ENCODE measurements around the gene BOK.
"Not testable (repeated sequence)": the region's sequence is repeated elsewhere in the genome, so short reads cannot be mapped to it uniquely, and the experiment has no call there.

Gene BOK

DNA sequence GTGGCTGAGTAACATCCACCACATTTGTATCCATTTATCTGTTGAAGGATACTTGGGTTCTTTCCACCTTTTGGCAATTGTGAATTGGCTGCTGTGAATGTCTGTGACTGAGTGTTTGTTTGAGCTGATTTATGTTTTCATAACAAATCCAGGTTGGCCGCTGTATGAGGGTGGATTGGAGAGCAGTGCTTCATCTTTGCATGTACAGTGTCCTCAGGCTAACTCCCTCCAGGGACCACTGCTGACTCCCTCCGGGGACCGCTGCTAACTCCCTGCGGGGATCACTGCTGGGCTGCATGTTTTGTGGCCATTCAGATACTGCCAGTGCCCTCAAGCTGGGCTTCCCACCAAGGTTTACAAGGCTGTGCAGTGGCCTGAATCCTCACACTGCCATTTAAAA lies 10.2 kb downstream of the BOK start:
- no peaks in the 10 kb centered on the region for H3K4me1 ChIP-seq (ENCODE audit: control insufficient read depth, insufficient read depth, low read length)
- H3K9me3 ChIP-seq (ENCODE audit: control insufficient read depth, low read length): no peaks in the 10 kb centered on the region
- H3K9ac ChIP-seq (ENCODE audit: low read length): no peak overlapping the region
- no peak for DNase-seq (ENCODE audit: low read depth)
- no peak overlapping the region for H3K4me3 ChIP-seq (ENCODE audit: low read length)
- peaks cover 22% of the 10 kb centered on the region for H3K36me3 ChIP-seq (ENCODE audit: control insufficient read depth, insufficient read depth, low read length, severe bottlenecking)
- H3K27me3 ChIP-seq (replicated peaks; ENCODE audit: control insufficient read depth, insufficient read depth, low read length): no peaks in the 10 kb centered on the region

DNA sequence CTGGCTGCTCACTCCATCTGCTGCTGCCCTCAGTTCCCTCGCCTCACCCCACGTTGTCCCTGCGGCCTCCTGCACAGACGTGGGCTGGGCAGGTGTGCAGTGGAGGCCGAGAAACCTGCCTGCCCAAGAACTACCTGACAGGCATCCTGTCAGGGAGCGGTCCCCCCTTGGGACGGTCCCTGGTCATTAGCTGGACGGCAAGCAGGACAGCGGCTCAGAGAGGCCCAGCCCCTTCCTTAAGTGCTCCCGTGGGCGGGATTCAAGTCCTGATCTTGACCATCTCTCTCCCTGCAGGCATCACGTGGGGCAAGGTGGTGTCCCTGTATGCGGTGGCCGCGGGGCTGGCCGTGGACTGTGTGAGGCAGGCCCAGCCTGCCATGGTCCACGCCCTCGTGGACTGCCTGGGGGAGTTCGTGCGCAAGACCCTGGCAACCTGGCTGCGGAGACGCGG lies 11.3 kb downstream of the BOK start:
- Histone ChIP-seq H3K4me3 (ENCODE audit: low read length) (no peak overlapping the region), H3K9ac (ENCODE audit: low read length) (no peak overlapping the region), H3K9me3 (ENCODE audit: control insufficient read depth, low read length) (no peaks in the 10 kb centered on the region), H3K27me3 (replicated peaks; ENCODE audit: control insufficient read depth, insufficient read depth, low read length) (no peaks in the 10 kb centered on the region), H3K36me3 (ENCODE audit: control insufficient read depth, insufficient read depth, low read length, severe bottlenecking) (peaks cover 29% of the 10 kb centered on the region), H3K4me1 (ENCODE audit: control insufficient read depth, insufficient read depth, low read length) (no peaks in the 10 kb centered on the region)
- DNase-seq (ENCODE audit: low read depth): no peak

DNA sequence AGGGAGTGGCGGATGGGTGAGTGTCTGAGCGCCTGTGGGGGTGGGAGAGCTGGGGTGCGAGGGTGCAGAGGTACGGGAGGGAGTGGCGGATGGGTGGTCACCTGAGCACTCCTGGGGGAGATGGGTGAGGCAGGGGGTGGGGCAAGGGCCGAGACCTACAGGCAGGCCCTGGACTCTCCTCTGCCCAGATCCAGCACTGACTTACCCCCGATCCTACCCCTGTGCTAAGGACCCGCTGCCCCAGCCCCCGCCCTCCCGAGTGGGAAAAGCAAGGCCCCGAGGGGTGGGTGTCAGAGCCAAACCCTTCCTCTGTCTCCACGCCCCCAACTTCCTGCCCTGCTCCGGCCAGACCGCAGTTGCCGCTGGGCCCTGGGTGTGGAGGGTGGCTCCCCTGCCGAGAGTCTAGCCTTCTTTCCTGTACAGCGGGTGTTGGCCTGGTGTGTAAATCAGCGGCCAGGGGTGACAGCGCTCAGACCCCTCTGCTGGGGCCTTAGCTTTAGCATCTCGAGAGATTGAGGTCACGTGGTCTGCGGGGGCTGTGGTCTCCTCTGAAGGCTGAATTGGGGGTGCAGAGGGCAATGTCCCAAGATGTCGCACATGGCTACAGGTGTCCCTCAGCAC lies 12.5 kb downstream of the BOK start:
- no peaks in the 10 kb centered on the region for H3K27me3 ChIP-seq (replicated peaks; ENCODE audit: control insufficient read depth, insufficient read depth, low read length)
- no peak overlapping the region for H3K9ac ChIP-seq (ENCODE audit: low read length)
- H3K9me3 ChIP-seq (ENCODE audit: control insufficient read depth, low read length): no peaks in the 10 kb centered on the region
- peaks cover 29% of the 10 kb centered on the region for H3K36me3 ChIP-seq (ENCODE audit: control insufficient read depth, insufficient read depth, low read length, severe bottlenecking)
- no peaks in the 10 kb centered on the region for H3K4me1 ChIP-seq (ENCODE audit: control insufficient read depth, insufficient read depth, low read length)
- no peak for DNase-seq (ENCODE audit: low read depth)
- H3K4me3 ChIP-seq (ENCODE audit: low read length): no peak overlapping the region

DNA sequence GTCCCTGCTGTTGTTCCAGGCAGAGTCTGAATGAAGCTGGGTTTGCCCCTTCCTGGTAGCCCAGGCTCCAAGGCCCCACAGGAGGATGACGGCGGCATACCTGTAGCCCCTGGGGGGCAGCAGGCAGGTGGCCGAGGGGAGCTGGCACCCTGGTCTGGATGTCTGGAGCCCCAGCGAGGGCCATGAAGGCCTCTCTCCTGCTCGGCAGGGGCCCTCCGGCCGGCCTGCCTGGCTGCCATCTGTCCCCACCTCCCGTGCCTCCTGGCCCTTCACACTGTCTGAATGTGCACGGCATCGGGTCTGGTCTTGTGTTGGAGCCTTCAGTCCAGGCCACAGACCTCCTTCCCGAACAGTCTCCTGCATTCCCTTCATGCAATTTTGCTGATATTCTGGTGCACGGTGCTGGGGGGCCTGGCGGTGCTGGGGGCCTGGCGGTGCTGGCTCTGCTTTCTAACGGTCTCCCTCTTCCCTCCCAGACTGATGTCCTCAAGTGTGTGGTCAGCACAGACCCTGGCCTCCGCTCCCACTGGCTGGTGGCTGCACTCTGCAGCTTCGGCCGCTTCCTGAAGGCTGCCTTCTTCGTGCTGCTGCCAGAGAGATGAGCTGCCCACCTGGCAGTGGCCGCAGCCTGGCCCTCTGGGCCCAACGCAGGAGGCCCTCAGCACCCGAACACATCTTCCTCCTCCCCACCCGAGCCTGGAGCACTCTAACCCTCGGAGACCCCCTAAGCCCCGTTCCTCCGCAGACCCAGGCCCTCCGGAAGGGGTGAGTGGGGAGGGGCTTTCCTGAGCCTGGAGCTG lies 13.5 kb downstream of the BOK start:
- Histone ChIP-seq H3K36me3 (ENCODE audit: control insufficient read depth, insufficient read depth, low read length, severe bottlenecking) (peaks cover 24% of the 10 kb centered on the region), H3K4me1 (ENCODE audit: control insufficient read depth, insufficient read depth, low read length) (no peaks in the 10 kb centered on the region), H3K4me3 (ENCODE audit: low read length) (no peak overlapping the region), H3K9ac (ENCODE audit: low read length) (no peak overlapping the region), H3K9me3 (ENCODE audit: control insufficient read depth, low read length) (no peaks in the 10 kb centered on the region), H3K27me3 (replicated peaks; ENCODE audit: control insufficient read depth, insufficient read depth, low read length) (no peaks in the 10 kb centered on the region)
- DNase-seq (ENCODE audit: low read depth): no peak

DNA sequence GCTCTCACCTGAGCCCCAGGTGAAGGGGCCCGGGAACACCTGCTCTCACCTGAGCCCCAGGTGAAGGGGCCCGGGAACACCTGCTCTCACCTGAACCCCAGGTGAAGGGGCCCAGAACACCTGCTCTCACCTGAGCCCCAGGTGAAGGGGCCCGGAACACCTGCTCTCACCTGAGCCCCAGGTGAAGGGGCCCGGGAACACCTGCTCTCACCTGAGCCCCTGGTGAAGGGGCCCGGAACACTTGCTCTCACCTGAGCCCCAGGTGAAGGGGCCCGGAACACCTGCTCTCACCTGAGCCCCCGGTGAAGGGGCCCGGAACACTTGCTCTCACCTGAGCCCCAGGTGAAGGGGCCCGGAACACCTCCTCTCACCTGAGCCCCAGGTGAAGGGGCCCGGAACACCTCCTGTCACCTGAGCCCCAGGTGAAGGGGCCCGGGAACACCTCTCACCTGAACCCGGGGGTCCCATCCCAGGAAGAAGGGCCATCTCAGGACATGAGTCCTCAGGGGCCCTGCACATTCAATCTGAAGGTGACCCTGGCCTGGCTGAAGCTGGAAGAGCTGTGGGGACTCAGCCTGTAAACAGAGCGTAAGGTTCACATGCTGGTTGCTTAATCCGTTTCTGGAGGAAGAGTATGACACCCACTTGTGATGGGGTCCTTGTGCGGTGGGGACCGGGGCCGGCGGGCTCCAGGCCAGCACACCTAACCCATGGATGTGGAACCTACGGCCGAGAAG lies 14.5 kb downstream of the BOK start:
- H3K9ac ChIP-seq (ENCODE audit: low read length); H3K27me3 ChIP-seq (replicated peaks; ENCODE audit: control insufficient read depth, insufficient read depth, low read length); DNase-seq (ENCODE audit: low read depth); H3K9me3 ChIP-seq (ENCODE audit: control insufficient read depth, low read length); H3K4me1 ChIP-seq (ENCODE audit: control insufficient read depth, insufficient read depth, low read length); H3K4me3 ChIP-seq (ENCODE audit: low read length): not testable (repeated sequence)
- H3K36me3 ChIP-seq (ENCODE audit: control insufficient read depth, insufficient read depth, low read length, severe bottlenecking): peaks cover 24% of the 10 kb centered on the region

DNA sequence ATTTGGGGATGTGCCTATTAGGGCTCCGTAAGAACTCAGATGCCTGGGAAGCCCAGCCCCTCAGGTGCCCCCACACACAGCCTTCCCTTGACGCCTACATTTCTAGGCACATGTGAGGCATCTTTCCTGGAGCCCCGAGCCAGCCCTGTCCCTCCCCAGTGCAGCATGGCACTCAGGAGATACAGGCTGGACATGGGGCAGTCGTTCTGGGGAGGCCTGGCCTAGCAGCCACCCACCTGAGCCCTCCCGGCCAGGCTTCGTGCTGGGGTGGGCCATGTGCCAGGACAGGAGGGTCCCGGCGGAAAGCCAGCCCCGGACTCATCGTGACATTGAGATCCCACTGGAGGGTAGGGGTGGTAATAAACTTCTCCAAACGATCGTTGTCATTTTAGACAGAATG lies 15.2 kb downstream of the BOK start:
- H3K9ac ChIP-seq (ENCODE audit: low read length): no peak overlapping the region
- no peak for DNase-seq (ENCODE audit: low read depth)
- H3K4me3 ChIP-seq (ENCODE audit: low read length): no peak overlapping the region
- H3K9me3 ChIP-seq (ENCODE audit: control insufficient read depth, low read length): no peaks in the 10 kb centered on the region
- no peaks in the 10 kb centered on the region for H3K27me3 ChIP-seq (replicated peaks; ENCODE audit: control insufficient read depth, insufficient read depth, low read length)
- no peaks in the 10 kb centered on the region for H3K4me1 ChIP-seq (ENCODE audit: control insufficient read depth, insufficient read depth, low read length)
- H3K36me3 ChIP-seq (ENCODE audit: control insufficient read depth, insufficient read depth, low read length, severe bottlenecking): peaks cover 24% of the 10 kb centered on the region

DNA sequence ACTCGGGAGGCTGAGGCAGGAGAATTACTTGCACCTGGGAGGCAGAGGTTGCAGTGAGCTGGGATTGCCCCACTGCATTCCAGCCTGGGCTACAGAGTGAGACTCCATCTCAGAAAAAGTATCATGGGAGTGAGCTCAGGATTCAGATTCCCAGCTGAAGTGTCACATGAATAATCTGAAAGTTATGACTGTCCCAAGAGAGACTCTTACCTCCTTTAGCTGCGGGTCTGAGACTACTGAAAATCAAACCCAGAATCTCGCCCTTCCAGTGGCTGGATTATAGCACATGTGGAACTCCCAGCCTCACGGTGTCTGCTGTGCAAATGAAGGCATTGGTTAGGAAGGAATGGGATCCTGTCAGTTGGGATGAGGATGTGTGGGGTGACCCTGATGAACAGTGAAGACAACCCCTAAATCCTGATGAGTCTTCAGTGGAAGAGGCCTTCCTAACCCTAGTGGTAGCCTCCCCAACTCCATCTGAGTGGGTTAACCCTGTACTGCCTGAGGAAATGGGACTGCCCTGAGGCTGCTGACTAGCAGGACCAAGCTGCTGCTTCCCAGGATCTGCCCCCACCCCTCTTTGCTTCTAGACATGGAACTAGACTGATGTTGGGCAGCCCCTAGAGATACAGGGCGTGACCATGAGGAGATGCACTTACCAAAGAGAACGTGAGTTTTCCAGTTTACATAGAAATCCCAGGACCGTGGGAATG lies 16.5 kb downstream of the BOK start:
- peaks cover 24% of the 10 kb centered on the region for H3K36me3 ChIP-seq (ENCODE audit: control insufficient read depth, insufficient read depth, low read length, severe bottlenecking)
- H3K9me3 ChIP-seq (ENCODE audit: control insufficient read depth, low read length): no peaks in the 10 kb centered on the region
- no peak overlapping the region for H3K9ac ChIP-seq (ENCODE audit: low read length)
- no peaks in the 10 kb centered on the region for H3K27me3 ChIP-seq (replicated peaks; ENCODE audit: control insufficient read depth, insufficient read depth, low read length)
- no peaks in the 10 kb centered on the region for H3K4me1 ChIP-seq (ENCODE audit: control insufficient read depth, insufficient read depth, low read length)
- no peak overlapping the region for H3K4me3 ChIP-seq (ENCODE audit: low read length)
- DNase-seq (ENCODE audit: low read depth): no peak

DNA sequence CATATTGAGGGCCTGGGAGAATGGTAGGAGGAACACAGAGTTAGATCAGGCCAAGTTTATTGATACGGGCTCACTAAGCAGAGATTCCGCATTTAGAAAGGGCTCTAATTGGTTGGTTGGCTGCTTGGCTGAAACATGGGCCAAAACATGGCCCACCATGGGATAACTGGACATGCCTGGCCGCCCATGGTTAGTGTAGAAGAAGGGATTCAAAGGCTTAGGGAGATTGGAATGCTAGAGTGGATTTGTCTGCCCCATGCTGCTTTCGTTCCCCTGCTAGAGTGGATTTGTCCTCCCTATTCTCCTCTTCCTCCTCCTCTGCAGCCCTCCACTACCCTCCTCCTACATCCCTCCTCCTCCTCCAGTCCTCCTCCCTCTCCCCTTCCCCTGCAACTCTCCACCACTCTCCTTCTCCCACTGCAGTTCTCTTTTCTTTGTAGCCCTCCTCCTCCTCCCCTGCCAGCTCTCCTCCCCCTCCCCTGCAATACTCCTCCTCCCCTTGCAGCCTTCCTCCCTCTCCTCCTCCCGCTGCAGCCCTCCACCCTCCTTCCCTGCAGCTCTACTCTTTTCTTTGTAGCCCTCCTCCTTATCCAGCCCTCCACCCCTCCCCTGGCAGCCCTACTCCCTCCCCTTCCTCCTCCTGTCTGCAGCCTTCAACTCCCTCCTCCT lies 17.2 kb downstream of the BOK start:
- H3K4me3 ChIP-seq (ENCODE audit: low read length): no peak overlapping the region
- H3K4me1 ChIP-seq (ENCODE audit: control insufficient read depth, insufficient read depth, low read length): no peaks in the 10 kb centered on the region
- H3K9ac ChIP-seq (ENCODE audit: low read length): no peak overlapping the region
- no peaks in the 10 kb centered on the region for H3K27me3 ChIP-seq (replicated peaks; ENCODE audit: control insufficient read depth, insufficient read depth, low read length)
- H3K9me3 ChIP-seq (ENCODE audit: control insufficient read depth, low read length): no peaks in the 10 kb centered on the region
- no peak for DNase-seq (ENCODE audit: low read depth)
- H3K36me3 ChIP-seq (ENCODE audit: control insufficient read depth, insufficient read depth, low read length, severe bottlenecking): peaks cover 28% of the 10 kb centered on the region

DNA sequence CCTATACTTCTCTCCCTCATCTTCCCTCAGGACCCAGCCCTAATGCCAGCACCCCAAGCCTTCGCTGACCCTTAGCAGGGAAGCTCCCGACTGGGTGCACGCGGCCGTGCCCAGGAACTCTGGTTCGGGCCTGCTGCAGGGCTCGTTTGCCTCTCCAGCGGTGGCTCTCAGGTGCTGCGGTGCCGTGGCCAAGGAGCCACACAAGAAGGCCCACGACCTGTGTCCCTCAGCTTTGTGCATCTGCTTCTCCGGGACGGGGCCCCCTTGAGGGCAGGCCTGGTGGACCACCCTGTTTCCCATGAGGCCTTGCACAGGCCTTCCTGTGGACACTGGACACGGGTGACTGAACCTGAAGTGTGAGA lies 17.7 kb downstream of the BOK start:
- H3K4me3 ChIP-seq (ENCODE audit: low read length): no peak overlapping the region
- H3K36me3 ChIP-seq (ENCODE audit: control insufficient read depth, insufficient read depth, low read length, severe bottlenecking): peaks cover 28% of the 10 kb centered on the region
- DNase-seq (ENCODE audit: low read depth): no peak
- no peak overlapping the region for H3K9ac ChIP-seq (ENCODE audit: low read length)
- H3K9me3 ChIP-seq (ENCODE audit: control insufficient read depth, low read length): no peaks in the 10 kb centered on the region
- no peaks in the 10 kb centered on the region for H3K4me1 ChIP-seq (ENCODE audit: control insufficient read depth, insufficient read depth, low read length)
- H3K27me3 ChIP-seq (replicated peaks; ENCODE audit: control insufficient read depth, insufficient read depth, low read length): no peaks in the 10 kb centered on the region

DNA sequence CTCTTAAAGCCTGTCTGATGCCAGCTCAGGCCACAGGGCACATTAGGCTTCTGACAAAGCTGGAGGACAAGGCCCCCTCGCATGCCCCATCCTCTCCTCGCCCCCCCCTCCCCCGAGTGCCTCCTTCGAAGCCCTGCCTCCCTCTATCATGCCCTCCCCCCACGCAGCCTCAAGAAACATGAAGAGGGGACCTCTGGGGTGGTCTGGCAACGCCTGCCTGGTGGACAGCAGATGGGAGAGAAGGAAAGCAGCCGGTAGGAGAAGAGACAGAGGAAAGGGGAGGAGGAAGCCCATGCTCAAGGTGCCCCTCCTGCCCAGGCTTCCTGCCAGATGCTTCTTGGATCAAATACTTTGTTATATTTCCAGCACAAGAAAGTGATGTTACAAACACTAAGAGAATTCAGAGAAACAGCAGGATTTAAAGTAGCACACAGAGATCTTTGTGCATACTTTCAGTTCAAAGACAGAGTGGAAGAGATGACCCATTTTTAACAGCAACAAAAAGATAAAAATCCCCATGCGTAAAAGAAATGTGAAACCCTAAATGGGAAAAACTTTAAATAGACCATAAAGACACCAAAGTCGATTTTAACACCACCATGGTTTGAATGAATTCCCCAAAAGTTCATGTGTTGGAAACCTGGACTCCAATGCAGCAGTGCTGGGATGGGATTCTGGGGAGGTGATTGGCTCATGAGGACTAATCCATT lies 19.0 kb downstream of the BOK start:
- no peaks in the 10 kb centered on the region for H3K4me1 ChIP-seq (ENCODE audit: control insufficient read depth, insufficient read depth, low read length)
- DNase-seq (ENCODE audit: low read depth): peak; percentile 19
- no peaks in the 10 kb centered on the region for H3K9me3 ChIP-seq (ENCODE audit: control insufficient read depth, low read length)
- no peak overlapping the region for H3K4me3 ChIP-seq (ENCODE audit: low read length)
- H3K36me3 ChIP-seq (ENCODE audit: control insufficient read depth, insufficient read depth, low read length, severe bottlenecking): peaks cover 26% of the 10 kb centered on the region
- no peak overlapping the region for H3K9ac ChIP-seq (ENCODE audit: low read length)
- H3K27me3 ChIP-seq (replicated peaks; ENCODE audit: control insufficient read depth, insufficient read depth, low read length): no peaks in the 10 kb centered on the region
